Spleen (tissue), 7 donors: ENCODE results near the gene ZNF570.
A peak's percentile ranks its signal among the peaks of the same experiment; 100 is the strongest.

Experiments used
- CTCF ChIP-seq, 11 experiments: fragments of 200-600 bp in 7 of 11; fragments of 450-650 bp in 4 of 11; sonication (generic) in 4 of 11; IDR thresholded peaks in 8 of 11; conservative IDR thresholded peaks in 3 of 11; 1 replicate in 7 of 11; 2 replicates in 4 of 11; pipeline versions ENCODE4 v1.4.0 to v1.8.0; 2016 to 2021; ENCODE audit warnings: antibody characterized with exemption in 11 of 11, inconsistent platforms in 4 of 11, mild to moderate bottlenecking in 1 of 11
- POLR2A ChIP-seq, 3 donors: fragments of 450-650 bp; IDR thresholded peaks; one replicate each; pipeline ENCODE4 v1.5.1; 2017; ENCODE audit warnings: antibody characterized with exemption in 3 of 3, mild to moderate bottlenecking in 1 of 3
- POLR2AphosphoS5 ChIP-seq, 3 donors: sonication (generic); formaldehyde crosslinking; IDR thresholded peaks; one replicate each; pipeline ENCODE4 v1.5.1; 2017; ENCODE audit warnings: antibody characterized with exemption in 3 of 3
- donor health status: DM: no; HTN: no; CAD: no; lungs with moderate emphysema.
- donor health status: DM: no; HTN: no; CAD: no.
- donor health status: DM: no; HTN: no; CAD: no.

GRCh38 chr19:37506387-37507166, 37.4 kb downstream of the ZNF570 start, which contains the start of gene ZNF793:
- peak in 1 of 11 experiments; percentile 32 for TF ChIP-seq CTCF (IDR thresholded peaks at IDR 0.05 in 8 of 11, conservative IDR thresholded peaks at IDR 0.05 in 3 of 11)
- TF ChIP-seq POLR2A (IDR thresholded peaks at IDR 0.05): no peak
- peak; percentile 69 to 75 (median 75) for TF ChIP-seq POLR2AphosphoS5 (IDR thresholded peaks at IDR 0.05)
